GM10847 (cell line): ENCODE data around the gene THUMPD2.

ENCODE experiments used
- POLR2A ChIP-seq: IDR thresholded peaks from 2 replicates; pipeline ENCODE4 v1.6.1; 2011; ENCODE audit not compliant: insufficient read length; ENCODE audit errors: extremely low read depth

The THUMPD2 gene

DNA sequence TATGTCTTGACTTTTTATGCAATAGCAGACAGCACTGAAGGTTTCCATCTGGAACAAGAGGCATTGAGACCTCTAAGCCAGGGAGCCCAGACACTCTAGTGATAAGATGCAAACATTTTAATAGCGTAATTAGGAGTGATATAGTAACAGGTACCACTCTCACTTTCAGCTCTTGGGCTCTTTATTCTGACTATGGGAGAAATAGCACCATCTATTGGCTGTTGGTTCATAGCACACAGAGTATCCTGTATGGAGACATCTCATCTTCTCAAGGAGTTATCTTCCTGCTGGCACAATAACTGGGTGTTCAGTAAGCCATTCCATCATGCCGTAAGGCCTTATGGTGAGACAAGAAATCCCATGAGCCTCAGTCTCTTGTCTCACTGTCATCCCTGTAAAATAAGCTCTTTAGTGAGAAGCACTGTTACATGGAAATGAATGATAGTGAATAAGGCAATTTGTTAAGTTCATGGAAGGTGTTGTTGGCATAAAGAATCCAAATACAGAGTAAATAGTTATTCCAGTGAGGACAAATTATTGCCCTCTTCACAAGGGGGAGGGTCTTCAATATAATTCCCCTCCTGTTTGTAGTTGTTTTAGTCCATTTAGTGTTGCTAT, 48.3 kb downstream of the THUMPD2 start:
- TF ChIP-seq POLR2A: no peak

DNA sequence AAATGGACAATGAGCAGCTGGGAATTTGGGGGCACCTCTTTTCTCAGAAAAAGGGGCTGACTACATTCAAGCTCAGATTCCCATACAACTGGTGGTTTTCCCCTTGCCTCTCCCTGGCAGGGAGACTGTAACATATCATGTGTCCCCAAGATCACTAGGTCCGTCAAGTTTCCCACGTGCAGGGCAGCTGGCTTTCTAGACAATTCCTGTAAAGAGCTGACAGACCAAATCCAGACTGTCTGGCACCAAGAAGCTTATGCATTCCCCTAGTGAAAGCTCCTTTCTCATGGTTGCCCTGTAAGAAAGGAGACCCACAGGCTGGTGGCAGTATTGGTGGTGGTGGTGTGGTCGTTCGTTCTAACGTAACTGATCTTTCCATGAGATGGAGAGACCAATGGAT, 48.8 kb downstream of the THUMPD2 start:
- TF ChIP-seq POLR2A: no peak

DNA sequence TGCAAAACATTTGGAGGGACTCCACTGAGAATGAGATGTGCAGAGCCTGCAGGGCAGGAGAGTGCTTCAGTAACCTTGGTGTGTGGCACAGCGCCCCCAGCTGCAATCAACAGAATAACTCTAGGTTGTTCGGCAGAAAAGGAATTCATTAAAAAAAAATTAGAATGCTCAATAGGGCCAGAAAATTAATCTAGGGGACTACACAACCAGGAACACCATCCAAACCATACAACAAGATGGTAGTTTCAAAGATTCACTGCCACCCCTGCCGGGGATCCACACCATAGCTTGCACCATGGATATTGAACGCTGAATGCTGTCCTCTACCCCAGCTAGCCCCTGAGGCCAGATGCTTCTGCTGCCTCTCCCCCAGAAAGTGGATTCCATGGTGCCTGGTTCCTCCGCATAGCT, 50.1 kb downstream of the THUMPD2 start:
- TF ChIP-seq POLR2A: no peak

DNA sequence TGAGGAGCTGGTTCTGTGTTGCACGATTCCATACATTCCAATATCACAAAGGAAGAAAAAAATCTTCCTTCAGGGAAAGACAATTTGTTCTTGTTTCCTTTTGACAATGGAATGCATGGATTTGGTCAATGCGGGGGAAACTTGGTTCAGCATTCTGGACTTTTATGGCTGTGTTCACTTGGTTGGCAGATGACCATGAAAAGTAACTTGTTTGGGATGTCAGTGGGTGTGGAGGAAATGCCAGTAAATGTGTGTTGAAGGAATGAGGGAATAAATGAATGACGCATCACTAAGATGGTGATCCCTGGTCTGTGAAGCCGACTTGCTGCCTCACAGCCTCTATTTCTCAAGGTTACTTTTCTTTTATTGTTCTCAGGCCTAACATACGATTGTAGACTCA, 53.7 kb downstream of the THUMPD2 start:
- no peak for TF ChIP-seq POLR2A

DNA sequence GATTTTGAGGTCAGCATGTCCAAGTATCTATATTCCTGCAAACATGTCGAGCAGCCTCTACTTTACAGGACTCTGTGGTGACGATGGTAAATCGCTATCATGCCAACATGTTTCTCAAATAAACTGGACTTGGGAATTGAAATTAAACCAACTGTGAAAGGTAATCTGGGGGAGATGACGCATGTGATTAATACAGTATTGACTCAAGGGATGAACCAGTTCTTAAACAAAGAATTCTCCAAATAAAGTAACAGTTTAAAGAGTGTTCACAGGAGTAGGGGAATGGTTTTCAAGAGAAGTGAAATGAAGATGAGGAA, 54.3 kb downstream of the THUMPD2 start:
- TF ChIP-seq POLR2A: no peak

DNA sequence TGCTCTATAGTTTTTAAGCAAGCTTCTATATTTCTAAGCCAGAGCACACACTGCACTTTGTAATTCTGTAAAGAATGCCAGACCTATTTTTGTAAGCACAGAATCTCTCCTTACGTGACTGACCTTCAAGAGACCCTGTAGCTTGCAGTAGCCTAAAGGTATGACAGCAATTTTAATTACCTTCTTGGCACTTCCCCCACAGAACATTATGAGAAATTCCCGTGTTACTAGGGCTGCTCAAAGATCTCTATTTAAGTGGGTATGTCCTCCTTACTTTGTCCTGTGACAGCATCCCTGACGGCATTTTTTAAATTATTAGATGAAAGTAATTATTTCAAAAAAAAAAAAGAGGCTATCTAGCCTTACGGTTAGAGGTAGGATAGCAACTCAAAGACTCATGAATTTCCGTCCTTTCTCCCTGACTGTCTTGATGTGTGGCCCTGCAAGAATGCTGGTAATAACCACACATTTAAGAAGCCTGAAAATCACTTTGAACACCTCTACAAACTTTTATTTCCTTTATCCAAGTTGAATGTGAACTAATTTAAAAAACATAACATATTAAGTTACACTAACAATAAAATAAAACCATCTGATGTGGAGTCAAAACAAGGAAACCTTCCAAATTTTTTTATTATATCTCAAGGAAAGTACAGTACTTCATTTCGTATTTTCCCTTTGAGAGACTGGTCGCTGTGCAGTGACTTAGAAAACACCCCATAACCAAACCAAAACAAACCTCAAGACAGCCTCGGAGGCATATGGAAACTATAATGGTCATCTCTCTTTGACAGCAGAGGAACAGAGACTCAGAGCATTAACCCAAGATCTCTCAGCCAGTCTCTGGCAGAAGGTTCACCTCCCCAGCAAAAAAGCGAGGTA, 54.9 kb downstream of the THUMPD2 start:
- no peak for TF ChIP-seq POLR2A

DNA sequence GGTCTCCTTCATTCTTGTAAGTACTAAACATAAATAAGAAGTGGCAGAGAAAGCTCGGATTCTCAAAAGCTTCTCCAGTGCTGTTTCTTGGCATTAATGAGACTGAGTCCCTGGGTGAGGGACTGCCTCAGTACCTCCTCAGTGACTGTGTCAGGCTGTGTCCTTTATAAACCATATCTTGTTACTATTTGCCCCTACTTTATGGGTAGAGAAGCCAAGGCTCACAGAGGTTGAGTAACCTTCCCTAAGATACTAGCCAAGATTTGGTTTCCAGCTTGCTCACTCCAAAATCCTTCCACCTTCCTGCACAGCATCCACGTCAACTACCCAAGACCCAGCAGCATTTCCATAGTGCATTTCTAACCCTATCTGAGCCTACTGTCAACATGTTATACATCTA, 55.6 kb downstream of the THUMPD2 start:
- TF ChIP-seq POLR2A: no peak

DNA sequence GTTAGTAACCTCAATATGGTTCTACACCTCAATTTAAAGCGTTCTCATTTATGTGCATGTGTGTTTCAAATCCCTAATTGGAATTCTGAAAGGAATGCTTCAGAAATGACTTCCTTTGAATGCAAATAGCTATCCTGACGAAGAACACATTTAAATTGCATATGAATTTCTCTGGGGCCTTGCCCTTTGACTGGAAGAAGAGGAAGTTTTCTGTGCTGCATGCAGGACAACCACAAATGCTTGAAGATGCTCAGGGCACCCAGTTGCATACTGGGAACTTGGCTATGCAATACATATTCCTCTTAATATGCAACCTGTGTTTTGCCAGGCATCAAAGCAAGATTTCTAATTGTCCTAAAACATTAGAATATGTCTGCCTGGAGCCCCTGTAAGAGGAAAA, 58.1 kb downstream of the THUMPD2 start:
- TF ChIP-seq POLR2A: no peak

DNA sequence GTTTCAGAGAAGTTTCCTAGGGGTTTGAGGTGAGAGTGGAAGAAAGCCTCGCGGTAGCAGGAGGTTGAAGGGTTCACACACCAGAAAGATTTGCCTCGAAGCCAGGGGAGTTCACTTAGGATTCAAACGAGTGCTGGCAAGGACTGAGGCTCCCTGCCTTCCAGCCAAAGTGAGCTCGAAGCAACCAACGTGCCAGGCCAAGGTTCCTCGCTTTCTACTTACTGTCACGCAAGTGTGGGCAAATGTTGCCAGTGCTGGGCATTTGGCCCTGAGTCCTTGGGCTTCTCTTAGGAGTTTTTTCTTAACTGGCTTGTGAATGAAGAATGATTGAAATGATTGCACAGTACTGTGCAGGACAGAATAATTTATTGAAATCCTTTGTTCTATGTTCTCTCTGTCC, 59.7 kb downstream of the THUMPD2 start:
- no peak for TF ChIP-seq POLR2A

DNA sequence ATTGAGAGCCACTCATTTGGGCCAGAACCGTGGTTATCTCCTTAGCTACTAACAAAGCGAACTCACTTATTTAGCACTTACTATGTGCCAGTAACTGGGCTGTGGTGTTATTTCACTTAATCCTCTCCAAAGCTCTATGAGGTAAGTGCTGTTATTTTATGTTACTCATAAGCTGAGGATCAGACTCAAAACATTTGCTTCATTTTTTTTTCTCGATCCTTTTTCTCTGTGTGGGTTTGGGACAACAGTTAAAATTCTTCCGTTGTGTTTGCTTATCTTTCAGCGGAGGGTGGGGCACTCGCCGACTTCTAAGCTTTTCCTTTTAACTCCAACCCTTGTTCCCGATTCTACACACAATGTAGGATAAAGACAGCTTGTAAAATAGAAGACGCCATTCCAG, 60.6 kb downstream of the THUMPD2 start:
- TF ChIP-seq POLR2A: no peak

DNA sequence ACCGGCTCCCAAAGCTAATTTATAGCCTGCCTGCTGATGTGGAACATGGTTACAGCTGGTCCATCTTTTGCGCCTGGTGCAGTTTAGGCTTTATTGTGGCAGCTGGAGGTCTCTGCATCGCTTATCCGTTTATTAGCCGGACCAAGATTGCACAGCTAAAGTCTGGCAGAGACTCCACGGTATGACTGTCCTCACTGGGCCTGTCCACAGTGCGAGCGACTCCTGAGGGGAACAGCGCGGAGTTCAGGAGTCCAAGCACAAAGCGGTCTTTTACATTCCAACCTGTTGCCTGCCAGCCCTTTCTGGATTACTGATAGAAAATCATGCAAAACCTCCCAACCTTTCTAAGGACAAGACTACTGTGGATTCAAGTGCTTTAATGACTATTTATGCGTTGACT, 62.0 kb downstream of the THUMPD2 start:
- TF ChIP-seq POLR2A: no peak

DNA sequence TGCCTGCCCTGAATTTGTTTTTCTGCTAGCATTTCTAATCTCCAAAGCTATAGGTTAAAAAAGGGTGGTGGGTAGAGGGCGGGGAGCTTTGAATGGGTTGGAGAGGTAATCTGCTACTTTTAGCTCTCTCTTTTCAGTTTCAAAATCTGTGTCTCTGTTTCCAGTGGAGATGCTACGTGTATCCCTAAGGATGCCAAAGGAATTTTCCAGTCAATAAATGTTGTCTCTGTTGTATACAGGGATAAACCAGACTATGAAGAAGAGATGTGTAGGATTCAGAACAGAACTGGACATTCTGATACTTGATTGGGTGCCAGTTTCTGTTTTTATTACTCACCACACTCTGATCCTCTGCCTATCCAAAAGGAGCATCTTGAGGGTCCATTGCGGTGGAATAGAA, 63.2 kb downstream of the THUMPD2 start:
- no peak for TF ChIP-seq POLR2A

DNA sequence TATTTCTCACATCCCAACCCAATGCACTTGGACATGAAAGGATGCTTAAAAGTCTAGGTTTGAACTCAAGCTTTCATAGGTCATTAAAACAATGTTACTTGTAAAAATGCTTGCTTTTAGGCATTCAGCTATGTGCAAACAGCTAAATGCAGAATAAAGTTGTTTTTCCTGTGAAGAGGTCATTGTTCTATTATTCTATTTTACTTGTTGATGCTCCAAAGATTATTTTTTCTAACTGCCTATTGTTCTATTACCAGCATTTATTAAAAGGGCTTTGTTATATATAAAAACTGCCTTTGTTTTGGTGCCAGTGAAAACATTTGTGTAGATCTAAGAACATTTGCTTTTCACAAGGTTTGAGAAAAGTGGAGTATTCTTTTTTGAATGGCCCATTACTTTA, 64.0 kb downstream of the THUMPD2 start:
- no peak for TF ChIP-seq POLR2A

DNA sequence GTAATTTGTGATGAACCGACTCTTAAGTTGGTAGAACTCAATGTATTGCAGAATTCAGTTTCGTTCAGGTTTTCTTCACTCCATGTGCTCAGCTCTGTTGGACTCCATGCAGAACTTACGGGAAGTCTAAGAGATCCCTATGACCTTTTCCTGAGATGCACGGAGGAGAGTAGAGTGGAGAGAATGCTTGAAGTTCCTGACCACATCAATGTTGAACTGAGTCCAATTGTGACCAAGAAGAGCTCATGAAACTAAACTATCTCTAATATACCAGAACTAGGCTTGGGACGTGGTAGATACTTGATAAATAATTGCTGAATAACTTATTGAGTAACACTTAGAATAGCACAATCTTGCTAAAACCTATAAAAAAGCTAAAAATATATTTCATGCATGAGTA, 66.1 kb downstream of the THUMPD2 start:
- no peak for TF ChIP-seq POLR2A

DNA sequence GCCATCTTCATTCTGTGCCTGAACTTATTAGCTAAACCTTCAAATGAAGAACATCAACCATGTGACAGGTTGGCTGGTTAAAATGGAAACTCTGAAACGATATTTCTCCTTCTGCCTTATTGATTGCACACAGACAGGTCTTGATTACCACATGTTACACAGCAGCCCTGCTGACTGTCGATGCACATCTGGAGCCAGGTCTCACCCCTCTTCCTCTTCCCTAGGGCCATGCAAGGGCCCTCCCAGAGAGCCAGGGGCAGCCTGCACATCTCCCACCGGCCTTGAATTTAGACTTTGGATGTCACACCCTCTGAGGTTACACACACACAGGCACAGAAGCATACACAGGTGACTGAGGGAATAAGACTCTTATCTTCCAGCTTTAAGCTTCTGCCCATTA, 68.3 kb downstream of the THUMPD2 start:
- no peak for TF ChIP-seq POLR2A

DNA sequence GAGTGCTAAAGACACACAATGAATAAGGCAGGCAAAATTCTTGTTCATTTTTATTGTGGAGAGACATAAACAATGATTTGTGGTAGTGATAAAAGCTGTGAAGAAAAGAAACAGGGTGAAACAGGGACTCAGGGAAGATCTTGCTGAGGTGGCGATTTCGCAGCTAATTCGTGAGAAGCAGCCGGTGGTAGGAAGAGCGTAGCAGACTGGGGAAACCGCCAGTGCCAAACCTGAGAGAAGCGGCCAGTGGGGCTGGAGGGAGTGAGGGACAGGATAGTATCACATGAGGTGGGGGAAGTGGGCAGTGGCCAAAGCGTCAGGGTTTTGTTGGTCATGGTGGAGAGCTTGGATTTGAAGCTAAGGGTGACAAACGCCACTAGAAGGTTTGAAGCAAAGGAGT, 71.1 kb downstream of the THUMPD2 start:
- no peak for TF ChIP-seq POLR2A

DNA sequence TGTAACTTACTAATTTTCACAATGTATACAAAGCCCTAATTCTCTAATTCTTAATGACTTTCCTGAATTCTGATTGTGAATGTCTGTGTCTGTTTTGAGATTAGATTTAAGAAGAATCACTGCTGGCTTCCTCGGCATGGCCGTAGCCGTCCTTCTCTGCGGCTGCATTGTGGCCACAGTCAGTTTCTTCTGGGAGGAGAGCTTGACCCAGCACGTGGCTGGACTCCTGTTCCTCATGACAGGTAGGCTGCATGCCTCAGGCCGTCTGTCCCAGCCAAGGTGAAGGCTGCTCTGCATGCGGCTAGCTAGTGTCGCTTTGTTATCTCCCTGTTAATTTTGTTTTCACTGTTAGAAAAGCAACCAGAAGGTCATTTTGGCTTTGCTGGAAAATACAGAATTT, 72.1 kb downstream of the THUMPD2 start:
- TF ChIP-seq POLR2A: no peak
